Measurements from ENCODE around the gene MATN4. TPM values are rescaled to one million over a fixed set of nuclear protein-coding genes. Genes with fewer than 3 reads are reported as not detected.

MATN4 gene
- total RNA-seq, 1 experiment from 2014 or later, result not detected

- ChIA-PET POLR2A (interaction anchor here (0.6 to 3.3 kb wide), 46 partner anchors 8 to 526 kb away, joined by 3 to 23 read pairs (median 4); partner anchors contain the start of genes PI3, PIGT, SEMG2 and SYS1), CTCF (interaction anchor here (0.6 to 12.6 kb wide), 18 partner anchors 12 to 716 kb away, joined by 3 to 154 read pairs (median 4); no protein-coding TSS in a partner anchor)
- Mint-ChIP-seq H3K36me3 (ENCODE audit: insufficient read depth, unreplicated experiment) (peaks cover 18% of the 10 kb centered on the region), H3K4me1 (ENCODE audit: insufficient read depth, unreplicated experiment) (peaks cover 60% of the 10 kb centered on the region), H3K27ac (ENCODE audit: low read depth, unreplicated experiment) (peak within 1 kb of the TSS; percentile 95), H3K4me3 (ENCODE audit: unreplicated experiment) (peak within 1 kb of the TSS; percentile 79), H3K27me3 (ENCODE audit: insufficient read depth, unreplicated experiment) (no peaks in the 10 kb centered on the region), H3K9me3 (ENCODE audit: unreplicated experiment) (peaks cover 3% of the 10 kb centered on the region)
- peak; percentile 99 for DNase-seq (ENCODE audit: unreplicated experiment)
- intact Hi-C loops (cut with micrococcal nuclease), result no loop called here
- no peak for TF ChIP-seq CTCF (IDR thresholded peaks at IDR 0.05; ENCODE audit: unreplicated experiment)
- BruUV-seq (replicated peaks), result no TSS peak
These were observed 53.5 kb downstream of the MATN4 start, which contains the start of gene SLPI for GRCh38 chr20:45254383-45255262. TSS of gene SLPI (minus strand) at chr20:45254564. CDS start at chr20:45254543, 21 bp downstream.

DNA sequence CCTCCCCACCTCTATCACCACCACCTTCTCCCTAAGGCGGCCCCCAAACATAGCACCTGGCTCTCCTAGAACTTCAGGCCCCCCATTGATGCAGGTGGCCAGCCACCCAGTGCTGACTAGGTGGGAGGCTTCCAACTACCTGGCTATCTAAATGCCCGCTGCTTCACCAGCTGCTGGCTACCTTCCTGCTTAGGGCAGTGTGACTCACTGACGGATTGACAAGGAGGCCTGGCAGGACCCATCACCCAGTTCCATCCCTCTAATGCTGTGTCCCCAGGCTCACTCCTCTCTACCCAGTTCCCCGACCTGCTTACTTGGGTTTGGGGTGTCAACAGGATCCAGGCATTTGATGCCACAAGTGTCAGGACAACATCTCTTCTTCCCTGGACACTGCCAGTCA lies 54.8 kb downstream of the MATN4 start:
- H3K27ac Mint-ChIP-seq (ENCODE audit: low read depth, unreplicated experiment), result peak overlapping the region; percentile 95
- peaks cover 18% of the 10 kb centered on the region for H3K36me3 Mint-ChIP-seq (ENCODE audit: insufficient read depth, unreplicated experiment)
- peaks cover 7% of the 10 kb centered on the region for H3K9me3 Mint-ChIP-seq (ENCODE audit: unreplicated experiment)
- no TSS peak for BruUV-seq (replicated peaks)
- no peaks in the 10 kb centered on the region for H3K27me3 Mint-ChIP-seq (ENCODE audit: insufficient read depth, unreplicated experiment)
- peak; percentile 81 for DNase-seq (ENCODE audit: unreplicated experiment)
- intact Hi-C loops (cut with micrococcal nuclease), result no loop called here
- peaks cover 68% of the 10 kb centered on the region for H3K4me1 Mint-ChIP-seq (ENCODE audit: insufficient read depth, unreplicated experiment)
- CTCF ChIA-PET, result interaction anchor here (0.5 to 12.6 kb wide), 12 partner anchors 9 to 740 kb away, joined by 3 to 154 read pairs (median 4); no protein-coding TSS in a partner anchor
- H3K4me3 Mint-ChIP-seq (ENCODE audit: unreplicated experiment), result peak overlapping the region; percentile 79
- POLR2A ChIA-PET, result interaction anchor here (0.7 to 3.3 kb wide), 14 partner anchors 10 to 265 kb away, joined by 3 to 23 read pairs (median 6); partner anchors contain the start of genes PI3 and SYS1
- no peak for TF ChIP-seq CTCF (IDR thresholded peaks at IDR 0.05; ENCODE audit: unreplicated experiment)

GRCh38 chr20:45251884-45252560 lies 56.1 kb downstream of the MATN4 start:
- H3K36me3 Mint-ChIP-seq (ENCODE audit: insufficient read depth, unreplicated experiment), result peaks cover 19% of the 10 kb centered on the region
- ChIA-PET POLR2A (interaction anchor here (0.6 to 3.3 kb wide), 3 partner anchors 41 to 240 kb away, joined by 3 to 13 read pairs (median 3); partner anchors contain the start of gene PI3), CTCF (interaction anchor here (0.6 to 12.6 kb wide), 3 partner anchors 40 to 180 kb away, joined by 3 to 154 read pairs (median 3); no protein-coding TSS in a partner anchor)
- no peak for TF ChIP-seq CTCF (IDR thresholded peaks at IDR 0.05; ENCODE audit: unreplicated experiment)
- H3K9me3 Mint-ChIP-seq (ENCODE audit: unreplicated experiment), result peaks cover 7% of the 10 kb centered on the region
- peak overlapping the region; percentile 79 for H3K4me3 Mint-ChIP-seq (ENCODE audit: unreplicated experiment)
- intact Hi-C loops (cut with micrococcal nuclease), result no loop called here
- no TSS peak for BruUV-seq (replicated peaks)
- no peak for DNase-seq (ENCODE audit: unreplicated experiment)
- H3K27me3 Mint-ChIP-seq (ENCODE audit: insufficient read depth, unreplicated experiment), result no peaks in the 10 kb centered on the region
- peaks cover 69% of the 10 kb centered on the region for H3K4me1 Mint-ChIP-seq (ENCODE audit: insufficient read depth, unreplicated experiment)
- H3K27ac Mint-ChIP-seq (ENCODE audit: low read depth, unreplicated experiment), result no peak overlapping the region
